Liver (tissue), 3 donors: ENCODE data around the gene FRMD4B.

Experiments
- ATF3 ChIP-seq: IDR thresholded peaks from 2 replicates; pipeline ENCODE4 v1.6.1; 2016; ENCODE audit warnings: antibody characterized with exemption
- CTCF ChIP-seq: fragments of 150-350 bp; IDR thresholded peaks from 2 replicates; pipeline ENCODE4 v1.5.1; 2017; ENCODE audit warnings: improper control_type of control experiment, low read depth, low read length; ENCODE audit not compliant: missing input control
- EGR1 ChIP-seq, 2 donors: IDR thresholded peaks; 2 replicates each; pipeline ENCODE4 v1.6.1; 2016 to 2018; ENCODE audit warnings: antibody characterized with exemption in 2 of 2, low read depth in 2 of 2
- FOXA1 ChIP-seq: IDR thresholded peaks from 2 replicates; pipeline ENCODE4 v1.6.1; 2016; ENCODE audit warnings: antibody characterized with exemption
- GABPA ChIP-seq, 2 donors: IDR thresholded peaks in 1 of 2; conservative IDR thresholded peaks in 1 of 2; 2 replicates each; pipeline ENCODE4 v1.6.1; 2016; ENCODE audit warnings: antibody characterized with exemption in 2 of 2, mild to moderate bottlenecking in 1 of 2, moderate library complexity in 1 of 2
- JUND ChIP-seq, 2 donors: IDR thresholded peaks; 2 replicates each; pipeline ENCODE4 v1.6.1; 2016; ENCODE audit warnings: antibody characterized with exemption in 2 of 2
- MAX ChIP-seq: IDR thresholded peaks from 2 replicates; pipeline ENCODE4 v1.6.1; 2016; ENCODE audit warnings: antibody characterized with exemption
- RAD21 ChIP-seq, 2 donors: IDR thresholded peaks; 2 replicates each; pipeline ENCODE4 v1.6.1; 2016; ENCODE audit warnings: antibody characterized with exemption in 2 of 2, mild to moderate bottlenecking in 2 of 2
- REST ChIP-seq: IDR thresholded peaks from 2 replicates; pipeline ENCODE4 v1.6.1; 2016; ENCODE audit warnings: antibody characterized with exemption, mild to moderate bottlenecking
- SP1 ChIP-seq: IDR thresholded peaks from 2 replicates; pipeline ENCODE4 v1.6.1; 2018; ENCODE audit warnings: antibody characterized with exemption, mild to moderate bottlenecking
- TAF1 ChIP-seq: conservative IDR thresholded peaks from 2 replicates; pipeline ENCODE4 v1.6.1; 2016; ENCODE audit warnings: antibody characterized with exemption, mild to moderate bottlenecking
- YY1 ChIP-seq: IDR thresholded peaks from 2 replicates; pipeline ENCODE4 v1.6.1; 2016; ENCODE audit warnings: antibody characterized with exemption, mild to moderate bottlenecking
- TF ChIP-seq, protein P1 (sequence below): IDR thresholded peaks from 2 replicates; pipeline ENCODE4 v1.6.1; 2016; ENCODE audit warnings: antibody characterized with exemption
- donor health status: healthy.
- donor health status: healthy.

- TF ChIP-seq CTCF (no peak), FOXA1 (no peak), TAF1 (no peak), RAD21 (IDR thresholded peaks at IDR 0.05) (no peak), SP1 (no peak), JUND (IDR thresholded peaks at IDR 0.05) (no peak), MAX (no peak), EGR1 (IDR thresholded peaks at IDR 0.05; ENCODE audit: low read depth in 2 of 2) (no peak), ATF3 (no peak), REST (no peak), GABPA (IDR thresholded peaks at IDR 0.05 in 1 of 2, conservative IDR thresholded peaks at IDR 0.05 in 1 of 2) (no peak), YY1 (no peak)
- TF ChIP-seq, protein P1, sequence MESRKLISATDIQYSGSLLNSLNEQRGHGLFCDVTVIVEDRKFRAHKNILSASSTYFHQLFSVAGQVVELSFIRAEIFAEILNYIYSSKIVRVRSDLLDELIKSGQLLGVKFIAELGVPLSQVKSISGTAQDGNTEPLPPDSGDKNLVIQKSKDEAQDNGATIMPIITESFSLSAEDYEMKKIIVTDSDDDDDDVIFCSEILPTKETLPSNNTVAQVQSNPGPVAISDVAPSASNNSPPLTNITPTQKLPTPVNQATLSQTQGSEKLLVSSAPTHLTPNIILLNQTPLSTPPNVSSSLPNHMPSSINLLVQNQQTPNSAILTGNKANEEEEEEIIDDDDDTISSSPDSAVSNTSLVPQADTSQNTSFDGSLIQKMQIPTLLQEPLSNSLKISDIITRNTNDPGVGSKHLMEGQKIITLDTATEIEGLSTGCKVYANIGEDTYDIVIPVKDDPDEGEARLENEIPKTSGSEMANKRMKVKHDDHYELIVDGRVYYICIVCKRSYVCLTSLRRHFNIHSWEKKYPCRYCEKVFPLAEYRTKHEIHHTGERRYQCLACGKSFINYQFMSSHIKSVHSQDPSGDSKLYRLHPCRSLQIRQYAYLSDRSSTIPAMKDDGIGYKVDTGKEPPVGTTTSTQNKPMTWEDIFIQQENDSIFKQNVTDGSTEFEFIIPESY = no peak
Measured at GRCh38 chr3:69231929-69232440, 153.9 kb downstream of the FRMD4B start.
